CD8-positive, alpha-beta memory T cell (primary cell): ENCODE data around the gene COQ4. TPM values are rescaled to one million over a fixed set of nuclear protein-coding genes. Genes with fewer than 3 reads are reported as not detected.

Experiments used
- CTCF ChIA-PET: fragments of 350-600 bp; sonication (Branson Sonifier 250); formaldehyde crosslinking; loops from one replicate; lab custom pipeline; 2021; ENCODE audit warnings: antibody characterized with exemption; lab: Charles Lee
- POLR2A ChIA-PET: fragments of 350-600 bp; sonication (Branson Sonifier 250); formaldehyde crosslinking; loops from one replicate; lab custom pipeline; 2021; ENCODE audit warnings: antibody characterized with exemption; lab: Charles Lee
- DNase-seq, 5 donors: peaks; one replicate each; pipeline versions ENCODE4 v3.0.0 to v3.0.0-alpha.2; 2020 to 2022; ENCODE audit warnings: mixed read lengths in 1 of 5
- H3K27ac ChIP-seq: one replicate; pipeline ENCODE4 v1.7.0; 2013; ENCODE audit warnings: low read depth, mild to moderate bottlenecking, low read length, moderate library complexity
- H3K27me3 ChIP-seq: 2 replicates; pipeline ENCODE4 v1.7.0; 2013; ENCODE audit warnings: low read length, mild to moderate bottlenecking; ENCODE audit not compliant: insufficient read depth, poor library complexity, severe bottlenecking
- H3K36me3 ChIP-seq: 2 replicates; pipeline ENCODE4 v1.7.0; 2013; ENCODE audit warnings: mild to moderate bottlenecking, low read length, moderate library complexity; ENCODE audit not compliant: insufficient read depth
- H3K4me1 ChIP-seq: 2 replicates; pipeline ENCODE4 v1.7.0; 2013; ENCODE audit warnings: mild to moderate bottlenecking, low read length, moderate library complexity; ENCODE audit not compliant: insufficient read depth
- H3K4me3 ChIP-seq: 2 replicates; pipeline ENCODE4 v1.7.0; 2013; ENCODE audit warnings: mild to moderate bottlenecking, low read length
- H3K9me3 ChIP-seq: 2 replicates; pipeline ENCODE4 v1.7.0; 2013; ENCODE audit warnings: mild to moderate bottlenecking, low read length
- H3K27ac Mint-ChIP-seq, 8 donors: one replicate each; pipeline ENCODE4 v1.8.0; 2020 to 2021; ENCODE audit warnings: mixed read lengths in 8 of 8, mild to moderate bottlenecking in 6 of 8, inconsistent platforms in 3 of 8, moderate library complexity in 3 of 8
- H3K27me3 Mint-ChIP-seq, 2 donors: one replicate each; pipeline ENCODE4 v1.8.0; 2020 to 2021; ENCODE audit warnings: mixed read lengths in 2 of 2, mild to moderate bottlenecking in 1 of 2, moderate library complexity in 1 of 2
- H3K36me3 Mint-ChIP-seq, 3 donors: one replicate each; pipeline ENCODE4 v1.8.0; 2020 to 2021; ENCODE audit warnings: mixed read lengths in 3 of 3, inconsistent platforms in 1 of 3, mild to moderate bottlenecking in 1 of 3
- H3K4me1 Mint-ChIP-seq, 3 donors: one replicate each; pipeline ENCODE4 v1.8.0; 2020 to 2021; ENCODE audit warnings: mixed read lengths in 3 of 3, inconsistent platforms in 1 of 3, mild to moderate bottlenecking in 1 of 3
- H3K4me3 Mint-ChIP-seq, 7 donors: one replicate each; pipeline ENCODE4 v1.8.0; 2020 to 2021; ENCODE audit warnings: mixed read lengths in 7 of 7, mild to moderate bottlenecking in 6 of 7, moderate library complexity in 4 of 7, inconsistent platforms in 2 of 7
- H3K9me3 Mint-ChIP-seq, 5 donors: one replicate each; pipeline ENCODE4 v1.8.0; 2020 to 2022; ENCODE audit warnings: mixed read lengths in 5 of 5, mild to moderate bottlenecking in 3 of 5, moderate library complexity in 2 of 5, inconsistent platforms in 1 of 5
- polyA plus RNA-seq: library from polyadenylated mRNA; unstranded; fragments of 300-500 nt; fragmentation: Illumina TruSeq; gene quantifications from one replicate; pipeline ENCODE4 v1.2.3, GENCODE V29; 2021
- total RNA-seq, 2 experiments: library from RNA; stranded (reverse); gene quantifications; one replicate each; pipeline ENCODE4 v1.2.3, GENCODE V29; 2021

COQ4 gene
- total and polyA plus RNA-seq, 3 experiments from 2014 or later, result 36.9 to 56.9 (median 51.1) TPM

- CTCF ChIA-PET, result interaction anchor here (3.1 kb wide), 1 partner anchor 13 kb away, joined by 12 read pairs; no protein-coding TSS in a partner anchor
- peaks cover 0 to 72% (median 10%) of the 10 kb centered on the region in 3 donors for H3K36me3 Mint-ChIP-seq
These were observed 26.5 kb downstream of the COQ4 start for GRCh38 chr9:128349125-128349524.

GRCh38 chr9:128349772-128350171, 27.1 kb downstream of the COQ4 start:
- no peak for DNase-seq
- H3K27me3 ChIP-seq, result no peaks in the 10 kb centered on the region
- no peaks in the 10 kb centered on the region for H3K4me1 ChIP-seq
- H3K27ac ChIP-seq, result no peak overlapping the region
- no peaks in the 10 kb centered on the region for H3K9me3 Mint-ChIP-seq
- H3K9me3 ChIP-seq, result no peaks in the 10 kb centered on the region
- CTCF ChIA-PET, result interaction anchor here (1.0 to 3.1 kb wide), 2 partner anchors 12 to 54 kb away, joined by 6 to 12 read pairs; no protein-coding TSS in a partner anchor
- no peaks in the 10 kb centered on the region for H3K4me1 Mint-ChIP-seq
- H3K36me3 ChIP-seq, result peaks cover 5% of the 10 kb centered on the region
- H3K27ac Mint-ChIP-seq, result no peak overlapping the region
- POLR2A ChIA-PET, result no interaction called here
- no peaks in the 10 kb centered on the region for H3K27me3 Mint-ChIP-seq
- H3K36me3 Mint-ChIP-seq, result peaks cover 0 to 69% (median 10%) of the 10 kb centered on the region in 3 donors
- no peak overlapping the region for H3K4me3 ChIP-seq
- no peak overlapping the region for H3K4me3 Mint-ChIP-seq

More at GRCh38 chr9:128349125-128349524, 26.5 kb downstream of the COQ4 start:
- Histone ChIP-seq H3K4me3 (no peak overlapping the region), H3K27ac (no peak overlapping the region), H3K27me3 (no peaks in the 10 kb centered on the region), H3K4me1 (no peaks in the 10 kb centered on the region), H3K9me3 (no peaks in the 10 kb centered on the region), H3K36me3 (peaks cover 6% of the 10 kb centered on the region)
- H3K4me3 Mint-ChIP-seq, result no peak overlapping the region
- POLR2A ChIA-PET, result no interaction called here
- no peak for DNase-seq
- no peaks in the 10 kb centered on the region for H3K27me3 Mint-ChIP-seq
- no peaks in the 10 kb centered on the region for H3K4me1 Mint-ChIP-seq
- H3K9me3 Mint-ChIP-seq, result no peaks in the 10 kb centered on the region
- no peak overlapping the region for H3K27ac Mint-ChIP-seq

GRCh38 chr9:128355451-128355850, 32.8 kb downstream of the COQ4 start:
- H3K4me3 Mint-ChIP-seq, result no peak overlapping the region
- Histone ChIP-seq H3K36me3 (no peaks in the 10 kb centered on the region), H3K27ac (no peak overlapping the region), H3K9me3 (no peaks in the 10 kb centered on the region), H3K4me1 (no peaks in the 10 kb centered on the region), H3K27me3 (no peaks in the 10 kb centered on the region), H3K4me3 (no peak overlapping the region)
- ChIA-PET POLR2A (no interaction called here), CTCF (interaction anchor here (1.1 to 2.0 kb wide), 3 partner anchors 11 to 83 kb away, joined by 3 to 6 read pairs (median 3); no protein-coding TSS in a partner anchor)
- peaks cover 0 to 47% (median 6%) of the 10 kb centered on the region in 3 donors for H3K36me3 Mint-ChIP-seq
- H3K27me3 Mint-ChIP-seq, result no peaks in the 10 kb centered on the region
- no peaks in the 10 kb centered on the region for H3K9me3 Mint-ChIP-seq
- no peak for DNase-seq
- H3K4me1 Mint-ChIP-seq, result no peaks in the 10 kb centered on the region
- H3K27ac Mint-ChIP-seq, result no peak overlapping the region

GRCh38 chr9:128358090-128358489, 35.5 kb downstream of the COQ4 start:
- DNase-seq, result no peak
- no peaks in the 10 kb centered on the region for H3K27me3 ChIP-seq
- CTCF ChIA-PET, result interaction anchor here (0.9 kb wide), 1 partner anchor 154 kb away, joined by 3 read pairs; no protein-coding TSS in a partner anchor
- no peak overlapping the region for H3K4me3 Mint-ChIP-seq
- no peak overlapping the region for H3K27ac ChIP-seq
- H3K27me3 Mint-ChIP-seq, result no peaks in the 10 kb centered on the region
- peaks cover 0 to 32% (median 2%) of the 10 kb centered on the region in 3 donors for H3K36me3 Mint-ChIP-seq
- H3K4me1 Mint-ChIP-seq, result peaks cover 5 to 12% (median 6%) of the 10 kb centered on the region in 3 donors
- H3K9me3 Mint-ChIP-seq, result no peaks in the 10 kb centered on the region
- H3K27ac Mint-ChIP-seq, result no peak overlapping the region
- no peaks in the 10 kb centered on the region for H3K9me3 ChIP-seq
- POLR2A ChIA-PET, result no interaction called here
- H3K4me1 ChIP-seq, result peaks cover 9% of the 10 kb centered on the region
- no peaks in the 10 kb centered on the region for H3K36me3 ChIP-seq
- H3K4me3 ChIP-seq, result no peak overlapping the region

- H3K9me3 Mint-ChIP-seq, result no peaks in the 10 kb centered on the region
- H3K4me1 ChIP-seq, result peaks cover 9% of the 10 kb centered on the region
- H3K27ac ChIP-seq, result no peak overlapping the region
- peaks cover 0 to 27% (median 2%) of the 10 kb centered on the region in 3 donors for H3K36me3 Mint-ChIP-seq
- no peaks in the 10 kb centered on the region for H3K36me3 ChIP-seq
- no peaks in the 10 kb centered on the region for H3K9me3 ChIP-seq
- H3K27me3 ChIP-seq, result no peaks in the 10 kb centered on the region
- no peak overlapping the region for H3K4me3 ChIP-seq
- POLR2A ChIA-PET, result no interaction called here
- DNase-seq, result no peak
- peaks cover 5 to 12% (median 6%) of the 10 kb centered on the region in 3 donors for H3K4me1 Mint-ChIP-seq
- CTCF ChIA-PET, result interaction anchor here (0.9 to 1.8 kb wide), 2 partner anchors 64 to 155 kb away, joined by 3 to 4 read pairs; no protein-coding TSS in a partner anchor
- H3K27ac Mint-ChIP-seq, result peak overlapping the region in 2 of 8 donors; percentile 51 to 71
- H3K27me3 Mint-ChIP-seq, result no peaks in the 10 kb centered on the region
- no peak overlapping the region for H3K4me3 Mint-ChIP-seq
These were observed 36.2 kb downstream of the COQ4 start for GRCh38 chr9:128358861-128359260.

- peak overlapping the region in 1 of 8 donors; percentile 32 for H3K27ac Mint-ChIP-seq
- POLR2A ChIA-PET, result interaction anchor here (2.3 kb wide), 1 partner anchor 10 kb away, joined by 16 read pairs; the partner anchor contains the start of gene URM1
These were observed 38.2 kb downstream of the COQ4 start for GRCh38 chr9:128360826-128361225.

GRCh38 chr9:128361296-128361985, 38.8 kb downstream of the COQ4 start:
- POLR2A ChIA-PET, result interaction anchor here (2.3 kb wide), 1 partner anchor 10 kb away, joined by 16 read pairs; the partner anchor contains the start of gene URM1
- Histone ChIP-seq H3K4me1 (peaks cover 9% of the 10 kb centered on the region), H3K27ac (no peak overlapping the region), H3K4me3 (peak overlapping the region; percentile 62), H3K27me3 (no peaks in the 10 kb centered on the region), H3K36me3 (no peaks in the 10 kb centered on the region), H3K9me3 (no peaks in the 10 kb centered on the region)
- peak overlapping the region in 6 of 7 donors; percentile 11 to 84 (median 76) for H3K4me3 Mint-ChIP-seq
- CTCF ChIA-PET, result interaction anchor here (0.7 to 2.2 kb wide), 11 partner anchors 9 to 261 kb away, joined by 3 to 18 read pairs (median 5); partner anchors contain the start of genes SLC27A4 and URM1
- peaks cover 0 to 10% (median 0%) of the 10 kb centered on the region in 3 donors for H3K36me3 Mint-ChIP-seq
- H3K27me3 Mint-ChIP-seq, result peaks cover 0 to 1% of the 10 kb centered on the region in 2 donors
- peaks cover 5 to 12% (median 6%) of the 10 kb centered on the region in 3 donors for H3K4me1 Mint-ChIP-seq
- DNase-seq, result no peak
- H3K27ac Mint-ChIP-seq, result peak overlapping the region in 6 of 8 donors; percentile 6 to 87 (median 58)
- H3K9me3 Mint-ChIP-seq, result no peaks in the 10 kb centered on the region

More at GRCh38 chr9:128360826-128361225, 38.2 kb downstream of the COQ4 start:
- H3K4me1 Mint-ChIP-seq, result peaks cover 5 to 12% (median 6%) of the 10 kb centered on the region in 3 donors
- Histone ChIP-seq H3K4me1 (peaks cover 9% of the 10 kb centered on the region), H3K36me3 (no peaks in the 10 kb centered on the region), H3K27me3 (no peaks in the 10 kb centered on the region), H3K27ac (no peak overlapping the region), H3K4me3 (no peak overlapping the region), H3K9me3 (no peaks in the 10 kb centered on the region)
- no peaks in the 10 kb centered on the region for H3K27me3 Mint-ChIP-seq
- no peaks in the 10 kb centered on the region for H3K9me3 Mint-ChIP-seq
- DNase-seq, result no peak
- H3K4me3 Mint-ChIP-seq, result no peak overlapping the region
- H3K36me3 Mint-ChIP-seq, result peaks cover 0 to 14% (median 2%) of the 10 kb centered on the region in 3 donors
- CTCF ChIA-PET, result interaction anchor here (1.8 to 2.2 kb wide), 6 partner anchors 10 to 66 kb away, joined by 4 to 18 read pairs (median 11); partner anchors contain the start of gene URM1
